IPS-11a (cell line): ENCODE data around the gene SPRR4.

ENCODE experiments used
- H3K4me3 ChIP-seq: one replicate; pipeline ENCODE4 v1.5.1; 2013; ENCODE audit warnings: low read depth, low read length, control low read depth

SPRR4 gene

GRCh38 chr1:152964536-152964935, 5.9 kb upstream of the SPRR4 start:
- no peak overlapping the region for H3K4me3 ChIP-seq

- no peak overlapping the region for H3K4me3 ChIP-seq
These were observed 4.6 kb upstream of the SPRR4 start for GRCh38 chr1:152965853-152966252.

GRCh38 chr1:152967201-152967600, 3.2 kb upstream of the SPRR4 start:
- no peak overlapping the region for H3K4me3 ChIP-seq

- H3K4me3 ChIP-seq, result no peak overlapping the region
These were observed 2.2 kb upstream of the SPRR4 start for GRCh38 chr1:152968248-152968647.

- H3K4me3 ChIP-seq, result no peak overlapping the region
These were observed 1.4 kb upstream of the SPRR4 start for GRCh38 chr1:152969036-152969435.

- no peak overlapping the region for H3K4me3 ChIP-seq
These were observed 1.9 kb downstream of the SPRR4 start for GRCh38 chr1:152972196-152972886.

- H3K4me3 ChIP-seq, result no peak overlapping the region
These were observed 6.2 kb downstream of the SPRR4 start for GRCh38 chr1:152976688-152977087.

GRCh38 chr1:152977614-152978013, 7.2 kb downstream of the SPRR4 start:
- H3K4me3 ChIP-seq, result no peak overlapping the region

GRCh38 chr1:152980676-152981075, 10.2 kb downstream of the SPRR4 start:
- H3K4me3 ChIP-seq, result no peak overlapping the region

- H3K4me3 ChIP-seq, result no peak overlapping the region
These were observed 10.9 kb downstream of the SPRR4 start for GRCh38 chr1:152981146-152981871.

GRCh38 chr1:152982076-152982475, 11.6 kb downstream of the SPRR4 start:
- H3K4me3 ChIP-seq, result no peak overlapping the region

- H3K4me3 ChIP-seq, result no peak overlapping the region
These were observed 12.8 kb downstream of the SPRR4 start for GRCh38 chr1:152983234-152983633.

GRCh38 chr1:152983743-152984142, 13.3 kb downstream of the SPRR4 start, which contains the start of gene SPRR1A:
TSS of gene SPRR1A (plus strand) at chr1:152984081. CDS start at chr1:152985231, 1,150 bp downstream.
- H3K4me3 ChIP-seq, result no peak within 1 kb of the TSS

GRCh38 chr1:152986578-152986977, 16.1 kb downstream of the SPRR4 start:
- H3K4me3 ChIP-seq, result no peak overlapping the region

- H3K4me3 ChIP-seq, result no peak overlapping the region
These were observed 22.7 kb downstream of the SPRR4 start for GRCh38 chr1:152993186-152993585.

- no peak overlapping the region for H3K4me3 ChIP-seq
These were observed 25.4 kb downstream of the SPRR4 start for GRCh38 chr1:152995842-152996241.

- no peak overlapping the region for H3K4me3 ChIP-seq
These were observed 26.4 kb downstream of the SPRR4 start for GRCh38 chr1:152996633-152997400.

GRCh38 chr1:152997901-152998300, 27.5 kb downstream of the SPRR4 start:
- no peak overlapping the region for H3K4me3 ChIP-seq

- H3K4me3 ChIP-seq, result no peak overlapping the region
These were observed 28.0 kb downstream of the SPRR4 start for GRCh38 chr1:152998476-152998875.

GRCh38 chr1:152999818-153000217, 29.4 kb downstream of the SPRR4 start:
- no peak overlapping the region for H3K4me3 ChIP-seq

GRCh38 chr1:153000294-153000693, 29.8 kb downstream of the SPRR4 start:
- no peak overlapping the region for H3K4me3 ChIP-seq

- no peak within 1 kb of the TSS for H3K4me3 ChIP-seq
These were observed 30.9 kb downstream of the SPRR4 start, which contains the start of gene SPRR3 for GRCh38 chr1:153001382-153001781. TSS of gene SPRR3 (plus strand) at chr1:153001749. CDS start at chr1:153003021, 1,272 bp downstream.
